ENCODE measurements around the gene ACKR1. TPM values are rescaled to one million over a fixed set of nuclear protein-coding genes. Genes with fewer than 3 reads are reported as not detected.

Gene ACKR1
- total and polyA plus RNA-seq, 2 of the 13 experiments (the other 11 are each of a cell fraction or from before 2014, with no cell fraction given) = not detected

GRCh38 chr1:159162516-159163265, 42.0 kb upstream of the ACKR1 start (continued):
- TF ChIP-seq FOXA3 (CRISPR knock-in tag; IDR thresholded peaks at IDR 0.05) = no peak
- no peak for TF ChIP-seq SOX13 (IDR thresholded peaks at IDR 0.05)
- TF ChIP-seq SOX13 (CRISPR knock-in tag; conservative IDR thresholded peaks at IDR 0.05 in 1 of 2, IDR thresholded peaks at IDR 0.05 in 1 of 2) = no peak
- TF ChIP-seq RNF2 (conservative IDR thresholded peaks at IDR 0.05; ENCODE audit: low read depth) = no peak

DNA sequence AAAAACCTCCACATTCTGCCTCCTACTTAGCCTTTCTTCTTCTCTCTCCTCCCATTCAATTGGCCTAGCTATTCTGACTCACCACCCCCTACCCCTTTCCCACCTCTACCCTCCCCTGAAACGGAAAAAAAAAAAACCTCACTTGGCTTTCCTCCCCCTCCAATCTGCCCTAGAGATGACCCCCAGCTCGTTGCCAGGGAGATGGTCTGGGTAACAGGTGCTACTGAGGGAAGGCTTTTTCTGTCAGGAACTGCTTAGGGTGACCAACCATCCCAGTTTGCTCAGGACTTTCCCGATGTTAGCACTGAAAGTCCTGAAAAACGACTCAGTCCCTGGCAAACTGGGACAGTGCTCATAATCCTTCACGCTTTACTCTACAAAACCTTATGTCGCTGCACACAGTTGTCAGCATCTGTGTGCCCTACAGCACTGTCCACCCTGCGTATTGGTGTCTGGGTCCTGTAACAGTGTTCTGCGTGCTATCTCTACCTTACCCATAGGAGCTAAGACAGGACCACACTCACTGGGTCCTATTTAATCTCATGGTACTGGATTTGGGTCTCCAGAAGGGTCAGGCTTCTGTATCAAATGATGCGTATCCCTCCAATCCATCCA, 41.0 kb upstream of the ACKR1 start:
- no peak for DNase-seq (ENCODE audit: low spot score)
- intact Hi-C loops (cut with micrococcal nuclease; ENCODE audit: unreplicated experiment) (no loop called here), in situ Hi-C loops (cut with HindIII; ENCODE audit: extremely low pct_ligation_motif_present, low pct_unique_long_range_greater_than_20kb) (loop anchor here (5.0 kb wide), 1 partner anchor 34 kb away; no protein-coding TSS in a partner anchor)
- Histone ChIP-seq H3K27me3 (ENCODE audit: control insufficient read depth in 1 of 2, insufficient read depth in 2 of 2, low read length in 2 of 2) (no peaks in the 10 kb centered on the region), H3K4me3 (replicated peaks in 1 of 3; ENCODE audit: insufficient read depth in 1 of 3, low read depth in 2 of 3, low read length in 3 of 3) (no peak overlapping the region), H3K79me2 (ENCODE audit: insufficient read depth, low read length) (no peaks in the 10 kb centered on the region), H3K36me3 (replicated peaks in 1 of 2; ENCODE audit: control insufficient read depth in 1 of 2, insufficient read depth in 2 of 2, low read length in 2 of 2) (no peaks in the 10 kb centered on the region), H3K27ac (ENCODE audit: extremely low read length, insufficient read depth, low read length) (no peak overlapping the region), H3K9ac (ENCODE audit: insufficient read depth, low read depth, low read length) (no peak overlapping the region), H2AFZ (ENCODE audit: low read length) (no peak overlapping the region), H3K4me2 (ENCODE audit: low read depth, low read length) (no peak overlapping the region), H3K4me1 (ENCODE audit: insufficient read depth, low read length) (no peaks in the 10 kb centered on the region), H4K20me1 (ENCODE audit: insufficient read depth, low read length) (no peaks in the 10 kb centered on the region), H3K9me3 (ENCODE audit: low read length) (no peaks in the 10 kb centered on the region)
- TF ChIP-seq ZNF83 (CRISPR knock-in tag; IDR thresholded peaks at IDR 0.05; ENCODE audit: borderline replicate concordance) (no peak), FOXK2 (IDR thresholded peaks at IDR 0.05) (no peak), SKI (IDR thresholded peaks at IDR 0.05; ENCODE audit: partially characterized antibody) (no peak), MLXIP (CRISPR knock-in tag; IDR thresholded peaks at IDR 0.05; ENCODE audit: borderline replicate concordance) (no peak), CHD2 (IDR thresholded peaks at IDR 0.05; ENCODE audit: low read depth, low read length) (no peak), ATF3 (CRISPR knock-in tag; IDR thresholded peaks at IDR 0.05) (no peak), SNAPC2 (CRISPR knock-in tag; IDR thresholded peaks at IDR 0.05) (no peak), SNRNP70 (IDR thresholded peaks at IDR 0.05; ENCODE audit: low read depth, low read length) (no peak), WIZ (CRISPR knock-in tag; IDR thresholded peaks at IDR 0.05) (no peak)
- ATAC-seq = no peak
- BruUV-seq (replicated peaks) = no TSS peak
- FAIRE-seq = no peak
- 2% methylated on average over 8 of the region's 9 CpGs for WGBS (ENCODE audit: low lambda C conversion rate)
- ChIA-PET CTCF (ENCODE audit: low intra/inter-chr PET ratio, low total read pairs) (interaction anchor here (1.5 kb wide), 1 partner anchor 34 kb away, joined by 4 read pairs; no protein-coding TSS in a partner anchor), POLR2A (no interaction called here)

Measured in HepG2 (cell line).